Urothelium cell line (cell line): ENCODE results near the gene OR2B2.
"Not testable (repeated sequence)": the region's sequence is repeated elsewhere in the genome, so short reads cannot be mapped to it uniquely, and the experiment has no call there.

Experiments used
- DNase-seq: peaks from one replicate; pipeline ENCODE4 v3.0.0; 2011; ENCODE audit warnings: low spot score, mixed read lengths
- FAIRE-seq: peaks from 2 replicates; lab custom pipeline; 2011; peaks lifted over from hg19 to GRCh38; lab: Jason Lieb, UNC

OR2B2 gene

GRCh38 chr6:27911956-27912446 is at the start of gene OR2B2:
OR2B2 (minus strand) TSS chr6:27912396; CDS start chr6:27912319, 77 bp downstream.
- DNase-seq, result no peak
- FAIRE-seq, result no peak

- DNase-seq (no peak), FAIRE-seq (no peak)
These were observed 45.3 kb upstream of the OR2B2 start for GRCh38 chr6:27957516-27957915.

GRCh38 chr6:27956941-27957340 is 44.7 kb upstream of the OR2B2 start, which contains the start of gene OR2B6:
OR2B6 (plus strand) TSS chr6:27957241; CDS start chr6:27957241, 0 bp downstream.
- FAIRE-seq (no peak), DNase-seq (no peak)

- FAIRE-seq, result no peak
These were observed 38.8 kb upstream of the OR2B2 start for GRCh38 chr6:27951040-27951439.

GRCh38 chr6:27948237-27948636 is 36.0 kb upstream of the OR2B2 start:
- FAIRE-seq, result no peak
- DNase-seq, result no peak

More at GRCh38 chr6:27951040-27951439, 38.8 kb upstream of the OR2B2 start:
- DNase-seq, result no peak

GRCh38 chr6:27943072-27943471 is 30.9 kb upstream of the OR2B2 start:
- not testable (repeated sequence) for DNase-seq, FAIRE-seq

GRCh38 chr6:27940766-27941165 is 28.6 kb upstream of the OR2B2 start:
- FAIRE-seq (no peak), DNase-seq (peak; percentile 7)

GRCh38 chr6:27931209-27931608 is 19.0 kb upstream of the OR2B2 start:
- no peak for FAIRE-seq
- DNase-seq, result no peak

- DNase-seq, FAIRE-seq: not testable (repeated sequence)
These were observed 17.7 kb upstream of the OR2B2 start for GRCh38 chr6:27929930-27930329.

- not testable (repeated sequence) for DNase-seq, FAIRE-seq
These were observed 15.8 kb upstream of the OR2B2 start for GRCh38 chr6:27928041-27928440.

GRCh38 chr6:27924179-27924578 is 12.0 kb upstream of the OR2B2 start:
- FAIRE-seq, result no peak
- no peak for DNase-seq

GRCh38 chr6:27922949-27923348 is 10.8 kb upstream of the OR2B2 start:
- DNase-seq, result no peak
- FAIRE-seq, result no peak

GRCh38 chr6:27908017-27908416 is 4.2 kb downstream of the OR2B2 start:
- no peak for DNase-seq
- FAIRE-seq, result no peak

GRCh38 chr6:27902335-27903314 is 9.6 kb downstream of the OR2B2 start:
- DNase-seq, result peak; percentile 72
- no peak for FAIRE-seq

- FAIRE-seq, result no peak
- DNase-seq, result peak; percentile 37
These were observed 10.4 kb downstream of the OR2B2 start for GRCh38 chr6:27901801-27902200.

- FAIRE-seq, DNase-seq: not testable (repeated sequence)
These were observed 12.0 kb downstream of the OR2B2 start for GRCh38 chr6:27900197-27900596.

GRCh38 chr6:27899543-27899942 is 12.7 kb downstream of the OR2B2 start:
- no peak for DNase-seq
- FAIRE-seq, result no peak

GRCh38 chr6:27897580-27898206 is 14.5 kb downstream of the OR2B2 start:
- no peak for FAIRE-seq
- DNase-seq, result no peak

GRCh38 chr6:27896398-27896796 is 15.8 kb downstream of the OR2B2 start:
- FAIRE-seq (no peak), DNase-seq (no peak)

GRCh38 chr6:27894839-27895762 is 17.1 kb downstream of the OR2B2 start:
- DNase-seq (peak; percentile 83), FAIRE-seq (no peak)
